ENCODE measurements around the gene CTSD.

The CTSD gene

DNA sequence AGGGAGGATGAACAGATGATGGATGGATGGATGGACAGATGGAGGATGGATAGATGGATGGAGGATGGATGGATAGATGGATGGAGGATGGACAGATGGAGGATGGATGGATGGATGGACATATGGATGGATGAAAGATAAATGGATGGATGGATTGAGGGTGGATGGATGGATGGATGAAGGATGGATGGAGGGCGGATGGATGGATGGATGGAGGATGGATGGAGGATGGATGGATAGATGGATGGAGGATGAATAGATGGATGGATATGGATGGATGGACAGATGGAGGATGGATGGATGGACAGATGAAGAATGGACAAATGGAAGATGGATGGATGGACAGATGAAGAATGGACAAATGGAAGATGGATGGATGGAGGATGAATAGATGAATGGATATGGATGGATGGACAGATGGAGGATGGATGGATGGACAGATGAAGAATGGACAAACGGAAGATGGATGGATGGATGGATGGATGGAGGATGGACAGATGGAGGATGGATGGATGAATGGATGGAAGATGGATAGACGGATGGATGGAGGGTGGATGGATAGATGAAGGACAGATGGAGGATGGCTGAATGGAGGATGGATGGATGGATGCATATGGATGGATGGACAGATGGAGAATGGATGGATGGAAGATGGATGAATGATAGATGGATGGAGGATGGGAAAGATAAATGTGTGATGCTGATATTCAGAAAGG is 20.7 kb downstream of the CTSD start:
- no peak for DNase-seq

- no peak for DNase-seq
Measured at GRCh38 chr11:1742371-1742770, 21.4 kb downstream of the CTSD start.

DNA sequence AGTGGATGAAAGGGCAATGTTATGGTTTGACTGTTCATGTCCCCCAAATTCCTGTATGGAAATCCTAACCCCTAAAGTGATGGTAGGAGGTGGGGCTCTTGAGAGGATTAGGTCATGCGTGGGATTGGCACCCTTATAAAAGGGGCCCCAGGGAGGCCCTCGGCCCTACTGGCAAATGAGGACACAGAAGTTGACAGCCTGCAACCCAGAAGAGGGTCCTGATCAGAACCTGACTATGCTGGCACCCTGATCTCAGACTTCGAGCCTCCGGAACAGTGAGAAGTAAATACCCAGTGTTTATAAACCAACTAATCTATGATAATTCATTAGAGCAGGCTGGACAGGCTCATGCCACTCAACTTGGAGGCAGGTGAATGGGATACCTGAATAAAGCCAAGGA is 22.0 kb downstream of the CTSD start:
- no peak for DNase-seq

DNA sequence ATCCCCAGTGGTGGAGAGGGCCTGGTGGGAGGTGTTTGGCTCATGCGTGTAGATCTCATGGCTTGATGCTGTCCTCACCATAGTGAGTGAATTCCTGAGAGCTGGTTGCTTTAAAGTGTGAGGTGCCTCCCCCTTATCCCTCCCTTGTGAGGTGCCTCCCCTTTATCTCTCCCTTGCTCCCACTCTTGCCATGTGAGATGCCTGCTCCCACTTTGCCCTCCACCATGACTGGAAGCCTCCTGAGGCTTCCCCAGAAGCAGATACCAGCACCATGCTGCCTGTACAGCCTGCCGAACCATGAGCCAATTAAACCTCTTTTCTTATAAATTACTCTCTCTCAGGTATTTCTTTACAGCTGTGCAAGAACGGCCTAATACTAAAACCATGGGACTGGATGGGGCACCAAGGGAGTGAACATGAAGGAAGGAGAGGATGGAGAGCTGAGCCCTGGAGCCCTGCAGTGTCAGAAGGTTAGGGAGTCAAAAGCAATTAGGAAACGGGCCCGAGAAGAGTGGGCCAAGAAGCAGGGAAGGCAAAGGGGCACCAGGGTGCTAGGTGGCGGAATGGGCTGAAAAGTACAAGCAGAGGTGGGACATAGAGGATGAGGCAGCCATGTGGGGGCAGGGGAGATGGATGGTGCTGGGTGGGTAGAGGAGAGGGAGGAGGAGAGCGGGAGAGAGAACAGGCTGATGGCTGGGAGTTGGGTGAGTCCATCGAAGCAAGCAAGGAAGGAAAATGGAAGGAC is 22.8 kb downstream of the CTSD start:
- DNase-seq, result no peak

- no peak for DNase-seq
Measured at GRCh38 chr11:1739576-1739975, 24.2 kb downstream of the CTSD start.

DNA sequence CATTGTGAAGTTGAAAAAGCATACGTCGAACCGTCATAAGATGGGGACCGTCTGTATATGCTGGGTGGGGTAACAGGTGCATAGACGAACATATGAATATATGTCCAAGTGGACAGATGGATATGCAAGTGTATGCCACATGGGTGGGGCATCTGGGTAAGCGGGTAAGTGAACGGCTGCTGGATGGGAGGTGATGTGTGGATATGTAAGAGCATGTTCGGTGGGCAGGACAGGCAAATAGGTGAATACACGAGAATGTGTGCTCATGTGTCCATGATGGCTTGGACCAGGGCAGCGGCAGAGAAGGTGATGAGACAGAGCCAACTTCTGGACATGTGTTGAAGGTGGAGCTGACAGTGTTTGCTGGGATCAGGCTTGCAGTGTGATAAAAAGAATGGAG is 25.3 kb downstream of the CTSD start:
- DNase-seq, result no peak

DNA sequence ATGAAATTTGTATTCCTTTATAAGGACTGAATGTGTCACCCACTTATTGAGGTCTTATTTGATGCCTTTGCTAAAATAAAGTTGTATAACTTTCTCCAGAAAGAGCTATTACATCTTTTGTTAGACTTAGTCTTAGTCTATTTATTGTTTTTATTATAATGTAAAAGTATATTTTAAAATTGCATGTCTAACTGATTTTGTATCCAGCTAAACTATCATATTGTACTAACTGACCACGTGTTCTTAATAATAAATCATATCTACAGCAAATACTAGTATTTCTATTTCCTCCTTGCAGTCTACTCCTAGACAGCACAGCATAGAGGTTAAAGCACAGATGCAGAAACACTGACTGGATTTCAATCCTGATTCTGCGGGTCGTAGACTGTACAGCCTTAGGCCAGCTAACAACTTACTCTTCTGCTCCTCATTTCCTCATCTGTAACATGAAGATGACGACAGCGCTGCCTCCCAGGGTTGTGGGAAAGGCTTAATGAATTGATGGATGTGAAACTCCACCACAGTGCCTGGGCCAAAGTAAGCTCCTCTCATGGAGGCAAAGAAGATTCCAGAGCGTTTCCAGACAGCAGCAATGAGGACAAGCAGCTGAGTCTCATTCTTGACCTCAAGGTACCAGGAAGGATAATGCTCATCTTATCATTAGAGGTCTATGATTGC is 26.5 kb downstream of the CTSD start:
- no peak for DNase-seq

- no peak for DNase-seq
Measured at GRCh38 chr11:1736447-1736992, 27.2 kb downstream of the CTSD start.

GRCh38 chr11:1735271-1735670 is 28.5 kb downstream of the CTSD start:
- no peak for DNase-seq

DNA sequence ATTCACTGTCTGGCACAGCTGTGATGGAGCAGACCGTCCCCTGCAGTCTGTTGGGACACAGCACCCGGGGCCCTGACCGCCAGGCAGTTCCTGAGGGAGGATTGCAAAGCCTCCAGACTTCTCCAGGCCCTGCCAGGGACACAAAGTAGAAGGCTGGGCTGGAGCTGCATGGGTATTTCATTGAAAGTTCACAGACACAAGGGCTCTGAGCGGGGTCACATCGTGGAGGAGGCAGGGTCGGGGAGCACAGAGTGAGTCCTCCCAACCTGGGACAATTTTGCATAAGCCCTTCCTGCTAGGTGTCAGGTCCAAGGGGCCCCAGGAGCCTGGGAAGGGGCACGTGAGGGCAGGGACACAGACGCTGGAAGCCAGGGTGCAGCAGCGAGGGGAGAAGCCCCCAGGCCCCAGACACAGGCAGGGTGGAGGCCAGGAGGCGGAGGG is 29.1 kb downstream of the CTSD start:
- DNase-seq, result no peak

- DNase-seq, result no peak
Measured at GRCh38 chr11:1733716-1734640, 29.7 kb downstream of the CTSD start.

GRCh38 chr11:1733009-1733715 is 30.6 kb downstream of the CTSD start:
- no peak for DNase-seq

DNA sequence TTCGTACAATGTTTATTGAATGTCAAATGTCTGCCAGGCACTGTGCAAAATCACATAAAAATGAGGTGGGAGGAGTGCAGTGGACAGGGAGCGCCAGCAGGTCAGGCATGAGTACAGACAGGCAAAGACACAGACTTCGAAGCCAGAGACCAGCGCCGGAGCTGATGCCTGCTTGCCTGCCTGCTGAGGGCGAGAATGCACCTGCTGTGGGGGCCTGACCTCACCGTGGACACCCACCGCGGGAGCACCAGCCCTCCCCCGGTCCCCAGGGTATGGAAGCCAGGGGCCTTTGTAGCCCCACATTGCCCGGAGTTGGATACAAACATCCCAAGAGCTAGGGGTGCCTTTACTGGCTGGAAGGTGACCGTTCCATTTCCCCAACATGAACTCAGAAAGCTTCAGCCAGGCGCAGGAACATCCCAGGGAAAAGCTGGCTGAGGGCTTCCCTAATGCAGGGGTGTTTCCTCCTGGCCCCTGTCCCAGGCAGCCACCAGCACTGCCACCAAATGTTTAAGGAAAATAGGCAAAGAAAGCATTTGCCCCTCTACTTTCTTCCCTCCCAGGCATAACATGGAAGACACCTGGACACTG is 31.2 kb downstream of the CTSD start:
- DNase-seq, result no peak

- no peak for DNase-seq
Measured at GRCh38 chr11:1731451-1732059, 32.2 kb downstream of the CTSD start.

GRCh38 chr11:1730059-1730629 is 33.6 kb downstream of the CTSD start:
- DNase-seq, result no peak

GRCh38 chr11:1729692-1730011 is 34.1 kb downstream of the CTSD start:
- no peak for DNase-seq

DNA sequence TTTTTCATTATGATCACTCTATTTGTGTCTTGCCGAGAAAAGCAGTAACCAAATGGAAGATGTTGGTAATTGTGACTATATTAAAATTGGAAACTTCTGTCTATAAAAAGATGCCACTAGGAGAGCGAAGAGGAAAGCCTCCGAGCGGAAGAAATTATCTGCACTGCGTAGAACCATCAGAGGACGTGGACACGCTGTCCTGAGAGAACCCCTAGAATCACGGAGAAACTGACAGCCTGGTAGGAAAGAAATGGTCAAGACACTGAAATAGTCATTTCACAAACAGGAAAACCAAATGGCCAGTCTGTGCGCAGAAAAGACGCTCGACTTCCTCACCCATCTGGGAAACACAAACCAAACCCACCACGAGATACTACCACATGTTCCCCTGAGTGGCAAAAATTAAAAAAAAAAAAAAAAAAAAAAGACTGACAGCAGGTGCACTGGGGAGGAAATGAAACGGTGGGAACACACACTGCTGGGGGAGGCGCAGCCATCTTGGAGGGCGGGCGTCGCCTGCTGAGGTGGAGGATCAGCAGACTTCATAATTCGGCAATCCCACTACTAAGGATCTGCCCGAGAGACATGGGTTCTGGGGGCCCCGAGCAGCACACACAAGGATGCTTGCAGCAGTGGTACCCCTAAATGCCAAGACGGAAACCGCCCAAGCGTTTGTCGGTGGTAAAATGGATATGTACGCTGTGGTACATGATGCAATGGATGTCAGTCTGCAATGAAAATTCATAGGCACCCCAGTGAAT is 34.6 kb downstream of the CTSD start:
- no peak for DNase-seq

GRCh38 chr11:1728301-1728700 is 35.4 kb downstream of the CTSD start:
- no peak for DNase-seq

DNA sequence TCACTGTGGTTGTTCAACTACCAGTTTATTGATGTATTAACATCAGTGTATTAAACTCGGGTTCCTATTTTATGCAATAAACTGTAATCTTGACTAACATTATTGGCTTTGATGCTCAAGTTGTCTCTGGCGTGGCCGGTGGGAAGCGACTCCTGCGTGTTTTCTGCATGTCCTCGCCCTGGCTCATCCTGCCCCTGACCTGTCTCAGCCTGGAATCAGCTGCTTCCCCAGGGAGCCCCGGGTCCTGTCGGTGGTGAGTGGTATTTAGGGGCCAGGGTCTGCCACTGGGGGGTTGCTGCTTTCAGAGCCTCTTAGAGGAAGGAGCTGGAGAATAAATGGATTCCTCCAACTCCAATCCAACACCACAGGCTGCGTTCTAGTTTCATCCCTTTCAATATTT is 35.9 kb downstream of the CTSD start:
- DNase-seq, result no peak

- DNase-seq, result no peak
Measured at GRCh38 chr11:1727096-1727690, 36.5 kb downstream of the CTSD start.

Measured in OCI-M1 (cell line).